Pancreas (tissue), 10 donors: ENCODE measurements around the gene SUGT1. TPM values are rescaled to one million over a fixed set of nuclear protein-coding genes. Genes with fewer than 3 reads are reported as not detected.
A peak's percentile ranks its signal among the peaks of the same experiment; 100 is the strongest.

ENCODE experiments used
- ATAC-seq, 4 donors: fragments of 200-7000 bp; cut with Tn5 transposase; one replicate each; pipeline versions ENCODE4 v1.8.0 to v1.9.1; 2020; ENCODE audit warnings: mild to moderate bottlenecking in 4 of 4, moderate library complexity in 4 of 4
- DNase-seq, 6 donors: peaks; one replicate each; pipeline ENCODE4 v3.0.0-alpha.2; 2020
- FAIRE-seq: peaks from 2 replicates; lab custom pipeline; 2012; peaks lifted over from hg19 to GRCh38; lab: Jason Lieb, UNC
- H3K27ac ChIP-seq, 4 donors: fragments of 200-600 bp; sonication (generic); 1 replicate in 3 of 4; 2 replicates in 1 of 4; pipeline versions ENCODE4 v1.5.0 to v1.8.0; 2020
- H3K27me3 ChIP-seq, 4 donors: fragments of 200-600 bp; one replicate each; pipeline ENCODE4 v1.8.0; 2021
- H3K36me3 ChIP-seq, 3 donors: fragments of 200-600 bp; sonication (generic) in 1 of 3; one replicate each; pipeline versions ENCODE4 v1.5.0 to v1.8.0; 2020 to 2021
- H3K4me1 ChIP-seq, 3 donors: fragments of 200-600 bp; one replicate each; pipeline ENCODE4 v1.8.0; 2021
- H3K4me3 ChIP-seq, 4 donors: fragments of 200-600 bp; sonication (generic) in 2 of 4; one replicate each; pipeline versions ENCODE4 v1.5.0 to v1.8.0; 2020 to 2021
- H3K9me3 ChIP-seq, 4 donors: fragments of 200-600 bp; one replicate each; pipeline ENCODE4 v1.8.0; 2021
- CTCF ChIP-seq, 4 donors: fragments of 200-600 bp; sonication (generic) in 3 of 4; IDR thresholded peaks; one replicate each; pipeline versions ENCODE4 v1.5.0 to v1.8.0; 2021; ENCODE audit warnings: antibody characterized with exemption in 4 of 4
- WGBS, 2 donors: extraction: QIAGEN DNeasy Blood & Tissue Kit; methylation state at CpG; one replicate each; pipeline ENCODE4 v1.1.7; 2013; 5-methylcytosine and 5-hydroxymethylcytosine counted together
- intact Hi-C, 3 donors: fragments of 100-400 bp; cut with DNase I; formaldehyde crosslinking; loops; one replicate each; pipeline versions ENCODE4 v1.11.1 to v1.14.2; 2022
- polyA plus RNA-seq, 2 donors: library from polyadenylated mRNA; stranded (reverse); fragments of 200-250 nt; gene quantifications; one replicate each; pipeline ENCODE4 v1.2.3, GENCODE V29; 2013
- total RNA-seq, 6 donors: library from RNA; stranded (reverse); fragmentation: NEBNext Ultra II Directional in 4 of 6; extraction: Animal tissue kit (Norgen Biotek cat#: 25700) in 4 of 6; gene quantifications; one replicate each; pipeline versions ENCODE4 v1.2.1 to v1.2.4, GENCODE V29; 2021 to 2023
- donor health status: healthy with polysubstance abuse.
- donor health status: DM: no; HTN: no; CAD: no; lungs with moderate emphysema.
- donor health status: DM: no; HTN: no; CAD: no.
- donor health status: control.
- donor health status: control.
- donor health status: Bipolar disorder and iron deficiency.
- donor health status: DM: yes; HTN: yes; CAD: no.
- donor health status: DM: no; HTN: no; CAD: no.
- donor health status: DM: no; HTN: no; CAD: no.
- donor health status: DM: yes; HTN: yes; CAD: no.

Gene SUGT1
- total and polyA plus RNA-seq, 8 donors: 16.6 to 28.7 (median 21.8) TPM

- H3K9me3 ChIP-seq: no peaks in the 10 kb centered on the region
- intact Hi-C loops: no loop called here
- no peak for DNase-seq
- TF ChIP-seq CTCF (IDR thresholded peaks at IDR 0.05): no peak
- H3K27ac ChIP-seq: no peak within 1 kb of the TSS
- H3K4me1 ChIP-seq: no peaks in the 10 kb centered on the region
- H3K36me3 ChIP-seq: peaks cover 0 to 8% (median 0%) of the 10 kb centered on the region in 3 donors
- no peak for FAIRE-seq
- H3K27me3 ChIP-seq: no peaks in the 10 kb centered on the region
- 97% methylated on average over 7 of the region's 7 CpGs for WGBS, 2 donors
- no peak within 1 kb of the TSS for H3K4me3 ChIP-seq
- ATAC-seq: no peak
These were observed 10.5 kb upstream of the SUGT1 start, which contains the start of gene HNRNPA1L2 for GRCh38 chr13:52642131-52642530. TSS of gene HNRNPA1L2 (plus strand) at chr13:52642431. CDS start at chr13:52642493, 62 bp downstream.

GRCh38 chr13:52644108-52644507 is 8.5 kb upstream of the SUGT1 start:
- DNase-seq: no peak
- peaks cover 0 to 8% (median 0%) of the 10 kb centered on the region in 3 donors for H3K36me3 ChIP-seq
- no peak overlapping the region for H3K4me3 ChIP-seq
- H3K27ac ChIP-seq: no peak overlapping the region
- ATAC-seq: no peak
- no peaks in the 10 kb centered on the region for H3K27me3 ChIP-seq
- FAIRE-seq: no peak
- no peak for TF ChIP-seq CTCF (IDR thresholded peaks at IDR 0.05)
- no peaks in the 10 kb centered on the region for H3K9me3 ChIP-seq
- 65 to 69% methylated on average over 3 of the region's 3 CpGs for WGBS, 2 donors
- intact Hi-C loops: no loop called here
- H3K4me1 ChIP-seq: no peaks in the 10 kb centered on the region

GRCh38 chr13:52646967-52647366 is 5.7 kb upstream of the SUGT1 start:
- intact Hi-C loops: no loop called here
- Histone ChIP-seq H3K27ac (no peak overlapping the region), H3K4me1 (peaks cover 6 to 11% (median 11%) of the 10 kb centered on the region in 3 donors), H3K4me3 (no peak overlapping the region), H3K36me3 (no peaks in the 10 kb centered on the region), H3K27me3 (no peaks in the 10 kb centered on the region), H3K9me3 (no peaks in the 10 kb centered on the region)
- ATAC-seq (no peak), DNase-seq (no peak), FAIRE-seq (no peak)
- no peak for TF ChIP-seq CTCF (IDR thresholded peaks at IDR 0.05)

- Histone ChIP-seq H3K4me3 (peak overlapping the region in 2 of 4 donors; percentile 74 to 85), H3K27me3 (no peaks in the 10 kb centered on the region), H3K27ac (no peak overlapping the region), H3K9me3 (no peaks in the 10 kb centered on the region), H3K36me3 (no peaks in the 10 kb centered on the region), H3K4me1 (peaks cover 19 to 24% (median 20%) of the 10 kb centered on the region in 3 donors)
- no peak for FAIRE-seq
- DNase-seq: no peak
- intact Hi-C loops: no loop called here
- no peak for ATAC-seq
- 68 to 70% methylated on average over 6 of the region's 6 CpGs for WGBS, 2 donors
- no peak for TF ChIP-seq CTCF (IDR thresholded peaks at IDR 0.05)
These were observed 1.9 kb upstream of the SUGT1 start for GRCh38 chr13:52650731-52651130.

GRCh38 chr13:52651897-52652195 is 790 bp upstream of the SUGT1 start:
- peak overlapping the region; percentile 59 to 85 (median 67) for H3K4me3 ChIP-seq
- no peak for TF ChIP-seq CTCF (IDR thresholded peaks at IDR 0.05)
- ATAC-seq (peak; percentile 21 to 52 (median 42)), DNase-seq (no peak), FAIRE-seq (no peak)
- peak overlapping the region; percentile 96 to 99 (median 98) for H3K27ac ChIP-seq
- H3K27me3 ChIP-seq: no peaks in the 10 kb centered on the region
- peaks cover 19 to 25% (median 20%) of the 10 kb centered on the region in 3 donors for H3K4me1 ChIP-seq
- intact Hi-C loops: no loop called here
- WGBS, 2 donors: 0% methylated on average over 7 of the region's 7 CpGs
- H3K36me3 ChIP-seq: no peaks in the 10 kb centered on the region
- H3K9me3 ChIP-seq: no peaks in the 10 kb centered on the region
